Measurements from ENCODE around the gene AATK. TPM values are rescaled to one million over a fixed set of nuclear protein-coding genes. Genes with fewer than 3 reads are reported as not detected.
"Not testable (repeated sequence)": the region's sequence is repeated elsewhere in the genome, so short reads cannot be mapped to it uniquely, and the experiment has no call there.

AATK gene
- total and polyA plus RNA-seq, 3 experiments from 2014 or later, result 0.29 to 0.55 TPM; not detected in 1

DNA sequence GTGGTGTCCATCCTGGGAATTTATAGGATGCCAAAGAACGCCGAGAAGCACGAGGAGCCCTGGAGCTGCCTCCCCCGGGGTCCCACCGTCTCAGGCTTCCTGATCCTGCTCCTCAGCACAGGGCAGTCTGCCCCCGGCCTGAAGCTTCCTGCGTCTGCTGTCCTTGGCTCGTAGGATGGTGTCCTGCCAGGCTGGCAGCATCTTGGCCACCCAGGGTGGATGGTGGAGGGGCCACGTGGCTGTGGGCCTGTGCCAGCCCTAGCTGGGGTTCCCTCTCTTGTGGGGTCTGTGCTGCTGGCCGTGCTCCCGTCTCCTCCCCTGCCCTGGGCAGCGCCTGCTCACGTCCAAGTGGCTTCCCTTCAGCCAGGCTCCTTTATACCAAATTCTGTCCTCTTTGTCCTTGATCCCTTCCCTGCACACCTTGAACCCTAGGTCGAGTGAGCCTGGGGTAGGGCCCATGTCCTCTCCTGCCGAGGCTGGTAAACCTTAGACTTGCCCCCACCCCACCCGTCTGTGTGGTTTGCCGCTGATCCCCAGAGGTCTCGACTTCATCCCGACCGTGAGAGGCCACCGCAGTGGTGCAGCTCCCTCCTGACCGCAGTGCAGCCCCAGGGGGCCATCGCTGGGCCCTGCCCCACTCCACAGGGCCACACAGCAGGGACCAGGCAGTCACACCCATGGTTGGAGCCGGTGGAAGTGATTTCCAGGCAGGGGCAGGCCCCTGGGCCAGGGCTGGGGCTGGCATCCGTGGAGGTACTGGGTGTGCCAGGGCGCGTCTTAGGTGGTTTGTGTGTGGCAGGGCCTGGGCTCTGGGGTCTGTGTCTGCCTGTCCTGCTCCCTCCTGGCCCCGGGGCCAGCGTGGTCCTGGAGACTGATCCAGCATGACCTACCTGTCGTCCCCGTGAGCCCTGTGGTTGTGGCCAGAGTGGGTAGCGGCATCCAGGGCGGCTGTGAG lies 84.5 kb downstream of the AATK start:
- Mint-ChIP-seq H3K27me3 (no peaks in the 10 kb centered on the region), H3K9me3 (no peaks in the 10 kb centered on the region), H3K4me3 (no peak overlapping the region), H3K36me3 (peaks cover 0 to 1% (median 0%) of the 10 kb centered on the region in 3 donors), H3K27ac (no peak overlapping the region), H3K4me1 (no peaks in the 10 kb centered on the region)
- Histone ChIP-seq H3K9me3 (ENCODE audit: low read length) (no peaks in the 10 kb centered on the region), H3K4me3 (ENCODE audit: low read length) (no peak overlapping the region), H3K36me3 (ENCODE audit: insufficient read depth, low read length) (no peaks in the 10 kb centered on the region), H3K4me1 (ENCODE audit: insufficient read depth, low read length) (no peaks in the 10 kb centered on the region), H3K27ac (ENCODE audit: low read depth, low read length) (no peak overlapping the region), H3K27me3 (ENCODE audit: insufficient read depth, low read length, poor library complexity, severe bottlenecking) (no peaks in the 10 kb centered on the region)
- ChIA-PET CTCF (no interaction called here), POLR2A (no interaction called here)
- no peak for DNase-seq

DNA sequence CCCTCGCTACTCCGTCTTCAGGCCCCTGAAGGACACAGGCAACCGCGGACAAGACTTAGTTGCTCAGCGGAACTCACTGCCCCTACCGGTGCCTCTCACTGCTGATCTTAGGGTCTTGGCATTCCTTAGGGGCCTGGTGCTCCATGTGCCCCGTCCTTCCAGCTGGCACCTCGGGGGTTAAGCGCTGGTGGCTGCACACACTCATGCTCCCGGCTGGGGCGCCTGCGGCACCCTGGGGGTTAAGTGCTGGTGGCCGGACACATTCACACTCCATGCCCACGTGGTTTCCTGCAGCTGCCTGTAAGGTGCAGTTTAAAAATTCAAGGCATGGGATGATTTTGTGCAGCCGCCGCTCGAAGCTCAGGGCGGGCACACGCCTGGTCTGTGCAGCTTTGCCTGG lies 86.0 kb downstream of the AATK start:
- no peak overlapping the region for H3K27ac ChIP-seq (ENCODE audit: low read depth, low read length)
- Mint-ChIP-seq H3K27ac (no peak overlapping the region), H3K36me3 (no peaks in the 10 kb centered on the region), H3K4me3 (no peak overlapping the region), H3K27me3 (no peaks in the 10 kb centered on the region), H3K9me3 (no peaks in the 10 kb centered on the region), H3K4me1 (no peaks in the 10 kb centered on the region)
- no peaks in the 10 kb centered on the region for H3K27me3 ChIP-seq (ENCODE audit: insufficient read depth, low read length, poor library complexity, severe bottlenecking)
- H3K36me3 ChIP-seq (ENCODE audit: insufficient read depth, low read length), result no peaks in the 10 kb centered on the region
- POLR2A ChIA-PET, result no interaction called here
- no peaks in the 10 kb centered on the region for H3K9me3 ChIP-seq (ENCODE audit: low read length)
- no peaks in the 10 kb centered on the region for H3K4me1 ChIP-seq (ENCODE audit: insufficient read depth, low read length)
- no peak for DNase-seq
- H3K4me3 ChIP-seq (ENCODE audit: low read length), result no peak overlapping the region
- CTCF ChIA-PET, result no interaction called here

DNA sequence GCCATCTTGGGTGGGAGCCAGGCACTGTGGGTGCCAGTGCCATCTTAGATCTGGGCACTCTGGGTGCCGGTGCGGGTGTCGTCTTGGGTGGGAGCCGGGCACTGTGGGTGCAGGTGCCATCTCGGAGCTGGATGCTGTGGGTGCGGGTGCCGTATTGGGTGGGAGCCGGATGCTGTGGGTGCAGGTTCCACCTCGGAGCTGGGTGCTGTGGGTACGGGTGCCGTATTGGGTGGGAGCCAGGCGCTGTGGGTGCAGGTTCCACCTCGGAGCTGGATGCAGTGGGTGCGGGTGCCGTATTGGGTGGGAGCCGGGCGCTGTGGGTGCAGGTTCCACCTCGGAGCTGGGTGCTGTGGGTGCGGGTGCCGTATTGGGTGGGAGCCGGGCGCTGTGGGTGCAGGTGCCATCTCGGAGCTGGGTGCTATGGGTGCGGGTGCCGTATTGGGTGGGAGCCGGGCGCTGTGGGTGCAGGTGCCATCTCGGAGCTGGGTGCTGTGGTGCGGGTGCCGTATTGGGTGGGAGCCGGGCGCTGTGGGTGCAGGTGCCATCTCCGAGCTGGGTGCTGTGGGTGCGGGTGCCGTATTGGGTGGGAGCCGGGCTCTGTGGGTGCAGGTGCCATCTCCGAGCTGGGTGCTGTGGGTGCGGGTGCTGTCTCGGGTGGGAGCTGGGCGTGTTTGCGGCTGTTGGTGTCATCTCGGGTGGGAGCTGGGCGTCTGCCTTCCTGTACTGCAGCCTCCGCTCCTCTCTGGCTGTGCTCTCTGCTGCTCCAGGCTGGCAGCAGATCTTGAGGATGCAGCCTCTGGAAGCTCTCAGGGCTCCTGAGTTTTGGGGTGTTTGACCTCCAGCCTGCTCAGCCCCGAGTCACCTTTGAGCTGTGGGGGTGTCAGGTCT lies 87.8 kb downstream of the AATK start:
- H3K27ac Mint-ChIP-seq; POLR2A ChIA-PET; H3K4me1 Mint-ChIP-seq; H3K27me3 ChIP-seq (ENCODE audit: insufficient read depth, low read length, poor library complexity, severe bottlenecking); H3K9me3 ChIP-seq (ENCODE audit: low read length); H3K9me3 Mint-ChIP-seq; H3K27ac ChIP-seq (ENCODE audit: low read depth, low read length); H3K4me3 Mint-ChIP-seq; H3K36me3 ChIP-seq (ENCODE audit: insufficient read depth, low read length); H3K4me1 ChIP-seq (ENCODE audit: insufficient read depth, low read length); H3K36me3 Mint-ChIP-seq; DNase-seq; H3K4me3 ChIP-seq (ENCODE audit: low read length); H3K27me3 Mint-ChIP-seq: not testable (repeated sequence)
- CTCF ChIA-PET, result interaction anchor here (1.2 to 2.0 kb wide), 2 partner anchors 19 to 24 kb away, joined by 3 to 7 read pairs; no protein-coding TSS in a partner anchor

DNA sequence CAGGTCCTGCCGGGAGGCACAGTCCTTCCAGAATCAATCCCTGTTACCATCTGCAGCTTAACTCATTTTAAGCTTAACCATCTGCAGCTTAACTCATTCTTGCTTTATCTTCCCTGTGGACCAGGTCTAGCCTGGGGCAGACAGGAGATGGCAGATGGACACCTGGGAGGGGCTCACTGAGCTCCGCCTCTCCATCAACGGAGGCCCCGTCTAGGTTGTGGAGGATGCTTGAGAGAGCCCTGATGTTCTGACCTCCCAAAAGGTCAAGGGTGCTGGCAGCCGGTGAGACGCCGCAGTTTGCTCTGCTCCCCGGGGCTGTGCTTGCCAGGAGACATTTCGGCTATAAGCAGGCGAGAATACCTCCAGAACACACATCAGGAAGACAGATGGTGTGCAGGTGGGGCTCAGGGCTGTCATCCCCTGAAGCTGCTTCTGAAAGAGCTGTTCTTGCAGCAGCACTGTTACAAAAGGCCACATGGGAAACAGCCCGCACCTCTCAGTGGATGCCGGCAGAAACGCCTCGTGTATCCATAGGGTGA lies 89.8 kb downstream of the AATK start:
- Mint-ChIP-seq H3K9me3 (no peaks in the 10 kb centered on the region), H3K4me3 (no peak overlapping the region)
- CTCF ChIA-PET, result no interaction called here

DNA sequence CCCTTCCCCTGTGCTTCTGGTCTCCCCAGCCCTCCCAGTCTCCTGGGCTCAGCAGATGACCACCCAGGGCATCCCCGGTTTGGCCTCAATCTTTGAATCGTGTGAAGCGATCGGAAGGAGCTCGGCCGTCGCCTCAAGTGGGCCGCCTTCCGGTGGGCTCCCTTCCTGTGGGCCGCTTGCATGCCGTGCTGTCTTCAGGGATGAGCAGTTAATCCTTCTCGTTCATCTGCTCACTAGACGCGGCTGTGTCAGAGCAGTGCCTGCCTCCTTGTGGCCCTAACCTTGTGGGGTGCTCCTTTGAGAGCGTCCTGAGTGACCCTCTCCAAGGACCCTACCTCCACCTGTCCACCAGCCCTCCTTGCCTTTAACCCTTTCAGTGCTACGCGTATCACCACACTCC lies 90.7 kb downstream of the AATK start:
- Mint-ChIP-seq H3K4me1 (no peaks in the 10 kb centered on the region), H3K27ac (no peak overlapping the region), H3K27me3 (no peaks in the 10 kb centered on the region), H3K36me3 (no peaks in the 10 kb centered on the region), H3K9me3 (no peaks in the 10 kb centered on the region), H3K4me3 (no peak overlapping the region)
- Histone ChIP-seq H3K9me3 (ENCODE audit: low read length) (no peaks in the 10 kb centered on the region), H3K4me3 (ENCODE audit: low read length) (no peak overlapping the region), H3K27ac (ENCODE audit: low read depth, low read length) (no peak overlapping the region), H3K27me3 (ENCODE audit: insufficient read depth, low read length, poor library complexity, severe bottlenecking) (no peaks in the 10 kb centered on the region), H3K4me1 (ENCODE audit: insufficient read depth, low read length) (no peaks in the 10 kb centered on the region), H3K36me3 (ENCODE audit: insufficient read depth, low read length) (no peaks in the 10 kb centered on the region)
- no peak for DNase-seq
- POLR2A ChIA-PET, result no interaction called here
- CTCF ChIA-PET, result no interaction called here

More for the DNA sequence above, 89.8 kb downstream of the AATK start:
- no peaks in the 10 kb centered on the region for H3K27me3 Mint-ChIP-seq
- Histone ChIP-seq H3K4me1 (ENCODE audit: insufficient read depth, low read length) (no peaks in the 10 kb centered on the region), H3K4me3 (ENCODE audit: low read length) (no peak overlapping the region), H3K36me3 (ENCODE audit: insufficient read depth, low read length) (no peaks in the 10 kb centered on the region), H3K27ac (ENCODE audit: low read depth, low read length) (no peak overlapping the region), H3K9me3 (ENCODE audit: low read length) (no peaks in the 10 kb centered on the region), H3K27me3 (ENCODE audit: insufficient read depth, low read length, poor library complexity, severe bottlenecking) (no peaks in the 10 kb centered on the region)
- no peaks in the 10 kb centered on the region for H3K36me3 Mint-ChIP-seq
- H3K27ac Mint-ChIP-seq, result no peak overlapping the region
- POLR2A ChIA-PET, result no interaction called here
- H3K4me1 Mint-ChIP-seq, result no peaks in the 10 kb centered on the region
- no peak for DNase-seq

DNA sequence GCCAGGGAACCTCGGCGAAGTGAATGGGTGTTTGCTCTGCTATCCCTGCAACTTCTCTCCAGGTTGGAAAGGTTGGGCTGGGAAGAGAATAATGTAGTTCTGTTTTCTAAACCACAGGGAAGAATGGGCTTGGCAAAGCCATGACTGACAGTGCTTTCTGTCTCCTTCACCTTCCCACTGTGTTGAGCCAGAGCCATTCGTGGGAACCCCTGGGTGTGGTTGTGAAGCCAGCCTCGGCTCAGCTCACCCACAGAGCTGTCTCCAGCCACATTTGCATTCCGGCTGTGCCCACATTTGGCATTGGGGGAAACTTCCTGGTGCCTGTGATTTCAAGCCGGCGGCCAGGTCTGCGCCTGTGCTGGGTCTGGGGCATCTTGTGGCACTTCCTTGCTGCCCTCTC lies 91.1 kb downstream of the AATK start:
- Mint-ChIP-seq H3K36me3 (no peaks in the 10 kb centered on the region), H3K4me1 (no peaks in the 10 kb centered on the region), H3K9me3 (no peaks in the 10 kb centered on the region), H3K4me3 (no peak overlapping the region), H3K27me3 (no peaks in the 10 kb centered on the region), H3K27ac (no peak overlapping the region)
- no peaks in the 10 kb centered on the region for H3K27me3 ChIP-seq (ENCODE audit: insufficient read depth, low read length, poor library complexity, severe bottlenecking)
- no peak for DNase-seq
- H3K4me3 ChIP-seq (ENCODE audit: low read length), result no peak overlapping the region
- H3K27ac ChIP-seq (ENCODE audit: low read depth, low read length), result no peak overlapping the region
- ChIA-PET CTCF (no interaction called here), POLR2A (no interaction called here)
- no peaks in the 10 kb centered on the region for H3K4me1 ChIP-seq (ENCODE audit: insufficient read depth, low read length)
- H3K9me3 ChIP-seq (ENCODE audit: low read length), result no peaks in the 10 kb centered on the region
- no peaks in the 10 kb centered on the region for H3K36me3 ChIP-seq (ENCODE audit: insufficient read depth, low read length)

DNA sequence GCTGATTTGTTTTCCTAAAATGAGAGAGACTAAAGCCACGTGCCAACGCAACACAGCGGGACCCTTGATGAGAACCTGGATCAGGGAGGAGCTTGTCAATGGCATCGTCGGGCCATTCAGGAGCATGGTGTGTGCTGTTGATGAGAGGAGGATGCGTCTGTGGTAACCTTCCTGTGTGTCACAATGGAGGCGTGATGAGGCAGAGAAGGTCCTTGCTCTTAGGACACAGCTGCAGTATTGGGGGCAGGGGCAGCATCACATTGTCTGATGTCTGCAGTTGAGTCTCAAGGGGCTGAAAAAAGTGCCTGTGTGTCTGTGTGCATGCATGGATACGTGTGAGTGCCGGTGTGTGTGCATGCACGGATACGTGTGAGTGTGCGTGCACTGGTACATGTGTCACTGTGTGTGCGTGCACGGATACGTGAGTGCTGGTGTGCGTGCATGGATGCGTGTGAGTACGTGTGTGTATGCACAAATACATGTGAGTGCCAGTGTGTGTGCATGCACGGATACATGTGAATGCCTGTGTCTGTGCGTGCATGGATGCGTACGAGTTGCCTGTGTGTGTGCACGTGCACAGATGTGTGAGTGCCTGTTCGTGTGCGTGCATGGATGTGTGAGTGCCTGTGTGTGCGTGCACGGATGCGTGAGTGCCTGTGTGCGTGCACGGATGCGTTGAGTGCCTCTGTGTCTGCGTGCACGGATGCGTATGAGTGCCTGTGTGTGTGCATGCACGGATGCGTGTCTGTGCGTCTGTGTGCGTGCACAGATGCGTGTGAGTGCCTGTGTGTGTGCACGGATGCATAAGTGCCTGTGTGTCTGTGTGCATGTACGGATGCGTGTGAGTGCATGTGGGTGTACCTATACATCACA lies 91.8 kb downstream of the AATK start:
- no peak overlapping the region for H3K4me3 Mint-ChIP-seq
- ChIA-PET CTCF (interaction anchor here (1.4 kb wide), 1 partner anchor 24 kb away, joined by 3 read pairs; no protein-coding TSS in a partner anchor), POLR2A (no interaction called here)
- Histone ChIP-seq H3K4me1 (ENCODE audit: insufficient read depth, low read length) (no peaks in the 10 kb centered on the region), H3K27me3 (ENCODE audit: insufficient read depth, low read length, poor library complexity, severe bottlenecking) (no peaks in the 10 kb centered on the region), H3K9me3 (ENCODE audit: low read length) (no peaks in the 10 kb centered on the region), H3K27ac (ENCODE audit: low read depth, low read length) (no peak overlapping the region), H3K4me3 (ENCODE audit: low read length) (no peak overlapping the region), H3K36me3 (ENCODE audit: insufficient read depth, low read length) (no peaks in the 10 kb centered on the region)
- no peaks in the 10 kb centered on the region for H3K27me3 Mint-ChIP-seq
- H3K36me3 Mint-ChIP-seq, result no peaks in the 10 kb centered on the region
- DNase-seq, result no peak
- no peak overlapping the region for H3K27ac Mint-ChIP-seq
- no peaks in the 10 kb centered on the region for H3K4me1 Mint-ChIP-seq
- H3K9me3 Mint-ChIP-seq, result no peaks in the 10 kb centered on the region

All from CD8-positive, alpha-beta memory T cell (primary cell).